Left colon (tissue), 2 donors: ENCODE data around the gene URM1. TPM values are rescaled to one million over a fixed set of nuclear protein-coding genes. Genes with fewer than 3 reads are reported as not detected.
"Not testable (repeated sequence)": the region's sequence is repeated elsewhere in the genome, so short reads cannot be mapped to it uniquely, and the experiment has no call there.

Experiments
- ATAC-seq: fragments of 200-7000 bp; cut with Tn5 transposase; one replicate; pipeline ENCODE4 v1.9.1; 2020; ENCODE audit warnings: mild to moderate bottlenecking, moderate library complexity
- DNase-seq, 2 donors: peaks; one replicate each; pipeline ENCODE4 v3.0.0-alpha.2; 2020
- intact Hi-C, 2 donors: fragments of 100-400 bp; cut with DNase I in 1 of 2; cut with micrococcal nuclease in 1 of 2; formaldehyde crosslinking; loops; one replicate each; pipeline versions ENCODE4 v1.11.2 to v1.14.0; 2022; cut with DNase I, micrococcal nuclease
- microRNA-seq, 2 donors: library from miRNA; unstranded; fragments of <30 nt; microRNA quantifications; one replicate each; pipeline versions ENCODE4 v1.1.0 to v1.2.0, GENCODE V29; 2020
- total RNA-seq, 2 donors: library from RNA; stranded (reverse); fragmentation: NEBNext Ultra II Directional; extraction: Animal tissue kit (Norgen Biotek cat#: 25700); gene quantifications; one replicate each; pipeline ENCODE4 v1.2.1, GENCODE V29; 2021
- donor health status: DM: no; HTN: no; CAD: no.
- donor health status: DM: yes; HTN: yes; CAD: no.

URM1 gene
- total RNA-seq, 2 donors from 2014 or later = 50.9 to 69.3 TPM

DNA sequence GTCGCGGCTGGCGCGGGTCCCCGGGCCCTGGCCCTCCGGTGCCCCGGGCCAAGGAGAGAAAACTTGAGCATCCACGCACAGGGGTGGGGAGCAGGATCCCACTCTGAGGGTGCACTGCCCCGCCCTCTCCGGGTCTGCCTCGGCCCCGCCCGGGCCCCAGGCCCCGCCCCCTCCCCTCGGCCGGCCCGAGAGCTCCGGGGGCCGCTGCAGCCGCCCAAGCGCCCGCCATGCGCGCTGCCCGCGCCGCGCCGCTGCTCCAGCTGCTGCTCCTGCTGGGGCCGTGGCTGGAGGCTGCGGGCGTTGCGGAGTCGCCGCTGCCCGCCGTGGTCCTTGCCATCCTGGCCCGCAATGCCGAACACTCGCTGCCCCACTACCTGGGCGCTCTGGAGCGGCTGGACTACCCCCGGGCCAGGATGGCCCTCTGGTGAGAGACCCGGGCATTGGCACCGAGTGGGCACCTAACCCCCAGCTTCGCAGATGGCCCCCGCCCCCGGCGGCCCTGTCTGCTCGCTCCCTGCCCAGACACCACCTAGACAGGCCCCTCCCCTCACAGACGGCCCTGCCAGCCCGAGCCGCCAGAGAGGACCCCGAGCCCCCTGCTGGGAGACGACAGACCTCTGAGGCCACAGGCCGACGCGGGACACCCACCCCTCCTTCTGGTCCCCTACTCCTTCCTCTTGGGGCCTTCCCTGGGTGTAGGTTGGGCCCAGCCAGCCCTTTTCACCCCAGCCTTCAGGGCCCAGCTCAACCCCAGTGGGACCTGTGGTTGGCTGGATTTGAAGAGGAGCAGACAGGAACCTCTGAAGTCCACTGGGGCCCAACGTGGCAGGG is 49.7 kb downstream of the URM1 start, which contains the start of gene CERCAM:
CERCAM (plus strand) TSS at position 207 of the 831 bp plus-strand sequence; CDS start at position 228, 21 bp downstream.
- ATAC-seq (peak; percentile 62), DNase-seq (peak in 1 of 2 donors; percentile 57)
- intact Hi-C loops = no loop called here

DNA sequence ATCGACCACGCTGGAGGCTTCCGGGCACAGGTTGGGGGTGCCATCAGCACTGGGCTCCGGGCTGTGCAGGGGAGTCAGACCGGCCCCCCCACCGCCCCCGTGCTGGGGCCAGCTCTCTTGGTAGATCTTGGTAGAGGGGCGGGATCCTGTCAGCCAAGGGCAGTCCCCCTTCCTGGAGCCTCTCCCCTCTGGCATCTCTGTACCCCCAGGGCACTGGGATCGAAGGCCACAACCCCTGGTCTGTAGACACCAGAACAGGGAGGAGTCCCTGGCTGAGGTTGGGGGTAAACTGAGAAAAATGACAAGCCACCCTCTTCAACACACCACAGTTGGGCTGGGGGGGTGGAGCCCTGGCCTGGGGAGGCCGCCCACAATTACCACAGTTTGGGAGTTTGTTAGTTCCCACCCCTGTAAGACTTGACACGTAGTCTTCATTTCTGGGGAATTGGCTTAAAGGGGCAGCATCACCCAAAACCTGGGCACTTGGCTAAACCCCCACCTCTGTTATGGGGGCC is 50.4 kb downstream of the URM1 start:
- intact Hi-C loops = no loop called here
- ATAC-seq = no peak
- no peak for DNase-seq

- intact Hi-C loops, ATAC-seq, DNase-seq: not testable (repeated sequence)
Observed at GRCh38 chr9:128422022-128422782, 51.0 kb downstream of the URM1 start.

GRCh38 chr9:128422783-128423150 is 51.6 kb downstream of the URM1 start:
- no peak for DNase-seq
- intact Hi-C loops = no loop called here
- ATAC-seq = no peak

GRCh38 chr9:128423356-128423755 is 52.2 kb downstream of the URM1 start:
- intact Hi-C loops, DNase-seq, ATAC-seq: not testable (repeated sequence)

- DNase-seq (no peak), ATAC-seq (no peak)
- intact Hi-C loops = no loop called here
Observed at GRCh38 chr9:128424268-128424780, 53.1 kb downstream of the URM1 start.

- no peak for ATAC-seq
Observed at GRCh38 chr9:128428644-128429512, 57.7 kb downstream of the URM1 start.

GRCh38 chr9:128429513-128430086 is 58.4 kb downstream of the URM1 start:
- DNase-seq = no peak
- intact Hi-C loops = no loop called here
- ATAC-seq = no peak

More at GRCh38 chr9:128428644-128429512, 57.7 kb downstream of the URM1 start:
- no peak for DNase-seq
- intact Hi-C loops = no loop called here

DNA sequence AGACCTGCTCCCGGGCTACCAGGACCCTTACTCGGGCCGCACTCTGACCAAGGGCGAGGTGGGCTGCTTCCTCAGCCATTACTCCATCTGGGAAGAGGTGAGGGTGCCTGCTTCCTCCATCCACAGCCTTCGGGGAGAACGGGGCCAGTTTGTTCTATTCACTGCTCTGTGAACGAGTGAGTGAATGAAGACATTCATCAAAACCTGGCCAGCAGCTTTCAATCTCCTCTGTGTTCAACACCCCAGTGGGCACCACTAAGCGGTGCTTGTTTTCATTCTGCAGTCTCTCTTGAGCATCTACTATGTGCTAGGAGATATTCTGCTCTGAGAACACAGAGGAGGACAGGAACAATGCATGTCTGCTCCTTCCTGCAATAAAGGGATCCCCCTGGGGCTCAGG is 60.0 kb downstream of the URM1 start:
- DNase-seq (no peak), ATAC-seq (no peak)
- intact Hi-C loops = no loop called here

DNA sequence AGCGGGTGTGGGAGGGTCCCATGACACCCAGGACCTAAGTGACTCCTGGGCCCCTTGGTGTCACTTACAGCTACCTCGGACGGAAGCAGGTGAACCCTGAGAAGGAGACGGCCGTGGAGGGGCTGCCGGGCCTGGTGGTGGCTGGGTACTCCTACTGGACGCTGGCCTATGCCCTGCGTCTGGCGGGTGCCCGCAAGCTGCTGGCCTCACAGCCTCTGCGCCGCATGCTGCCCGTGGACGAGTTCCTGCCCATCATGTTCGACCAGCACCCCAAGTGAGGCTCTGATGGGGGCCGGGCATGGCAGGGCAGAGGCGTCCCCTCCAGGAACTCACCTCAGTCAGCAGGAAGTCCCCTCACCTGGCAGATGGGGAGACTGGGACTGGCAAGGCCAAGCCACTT is 63.2 kb downstream of the URM1 start:
- intact Hi-C loops = no loop called here
- no peak for DNase-seq
- no peak for ATAC-seq

GRCh38 chr9:128435611-128436010 is 64.4 kb downstream of the URM1 start:
- ATAC-seq (no peak), DNase-seq (no peak)
- intact Hi-C loops = no loop called here

GRCh38 chr9:128438343-128439109 is 67.4 kb downstream of the URM1 start:
- DNase-seq (peak; percentile 80 to 92), ATAC-seq (peak; percentile 99)
- intact Hi-C loops = no loop called here

DNA sequence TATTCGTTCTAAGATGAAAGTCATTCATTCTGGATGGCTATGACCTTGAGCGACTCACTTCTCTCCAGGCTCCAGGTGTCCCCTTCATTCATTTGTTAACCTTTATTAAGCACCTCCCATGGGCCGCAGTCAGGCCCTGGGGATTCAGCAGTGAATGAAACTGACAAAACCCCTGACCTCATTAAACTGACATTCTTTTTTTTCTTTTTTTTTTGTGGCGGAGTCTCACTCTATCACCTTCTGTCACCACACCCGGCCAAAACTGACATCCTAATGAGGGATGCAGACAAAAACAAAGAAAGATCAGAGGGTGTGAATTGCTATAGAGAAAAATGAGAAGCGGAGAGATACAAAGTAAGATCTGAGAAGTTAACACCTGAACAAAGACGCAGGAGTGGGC is 68.1 kb downstream of the URM1 start:
- no peak for ATAC-seq

More for the DNA sequence above, 68.1 kb downstream of the URM1 start:
- no peak for DNase-seq
- intact Hi-C loops = no loop called here

Small RNA genes within 50 kb of the gene (microRNA-seq; reads per million reads assigned to microRNA genes)
- 0 reads per million in 2 donors for gene MIR219B

Other genes starting within 250 kb of the URM1 start
- 100 to 1,000 TPM in 1 of 2 donors, 10 to 100 TPM in 1; 84.2 to 113 TPM for gene PTGES2, start 243.6 kb upstream of the URM1 start, total RNA-seq
- gene LCN2, start 221.9 kb upstream of the URM1 start, total RNA-seq = 100 to 1,000 TPM in 1 of 2 donors, 10 to 100 TPM in 1; 12.3 to 358 TPM
- gene BBLN, start 211.1 kb upstream of the URM1 start, total RNA-seq = 10 to 100 TPM; 35.6 to 50.5 TPM
- gene CIZ1, start 179.8 kb upstream of the URM1 start, total RNA-seq = 100 to 1,000 TPM in 1 of 2 donors, 10 to 100 TPM in 1; 88.9 to 103 TPM
- 1 to 10 TPM; 3.8 to 7.8 TPM for gene DNM1, start 168.0 kb upstream of the URM1 start, total RNA-seq
- 100 to 1,000 TPM in 1 of 2 donors, 10 to 100 TPM in 1; 83.6 to 104 TPM for gene GOLGA2, start 95.4 kb upstream of the URM1 start, total RNA-seq
- 10 to 100 TPM; 11.0 to 13.2 TPM for gene SWI5, start 95.1 kb upstream of the URM1 start, total RNA-seq
- 10 to 100 TPM; 22.5 to 28.7 TPM for gene TRUB2, start 48.9 kb upstream of the URM1 start, total RNA-seq
- 10 to 100 TPM; 51.1 to 64.4 TPM for gene COQ4, start 48.5 kb upstream of the URM1 start, total RNA-seq
- gene SLC27A4, start 30.8 kb upstream of the URM1 start, total RNA-seq = 10 to 100 TPM; 46.0 to 58.2 TPM
- gene CERCAM, start 49.5 kb downstream of the URM1 start, total RNA-seq = 1 to 10 TPM; 2.9 to 9.2 TPM
- 10 to 100 TPM; 13.8 to 16.5 TPM for gene ODF2, start 84.6 kb downstream of the URM1 start, total RNA-seq
- gene GLE1, start 133.3 kb downstream of the URM1 start, total RNA-seq = 10 to 100 TPM; 26.6 to 34.5 TPM
- 100 to 1,000 TPM; 248 to 277 TPM for gene SPTAN1, start 181.2 kb downstream of the URM1 start, total RNA-seq